GM15510 (cell line): ENCODE results near the gene MAPK13.

ENCODE experiments used
- POLR2A ChIP-seq: IDR thresholded peaks from 3 replicates; pipeline ENCODE4 v1.6.1; 2011; ENCODE audit warnings: borderline replicate concordance; ENCODE audit not compliant: insufficient read length; ENCODE audit errors: extremely low read depth

MAPK13 gene

GRCh38 chr6:36147294-36147693 lies 17.0 kb downstream of the MAPK13 start:
- no peak for TF ChIP-seq POLR2A

GRCh38 chr6:36149476-36149875 lies 19.2 kb downstream of the MAPK13 start:
- no peak for TF ChIP-seq POLR2A

GRCh38 chr6:36150283-36150682 lies 20.0 kb downstream of the MAPK13 start:
- TF ChIP-seq POLR2A, result no peak

GRCh38 chr6:36154286-36154685 lies 24.0 kb downstream of the MAPK13 start:
- TF ChIP-seq POLR2A, result no peak

GRCh38 chr6:36155662-36156061 lies 25.3 kb downstream of the MAPK13 start:
- no peak for TF ChIP-seq POLR2A

- no peak for TF ChIP-seq POLR2A
Observed at GRCh38 chr6:36160147-36160760, 29.9 kb downstream of the MAPK13 start.

GRCh38 chr6:36169023-36170007 lies 39.0 kb downstream of the MAPK13 start:
- TF ChIP-seq POLR2A, result no peak

- TF ChIP-seq POLR2A, result no peak
Observed at GRCh38 chr6:36170704-36171103, 40.4 kb downstream of the MAPK13 start.

- no peak for TF ChIP-seq POLR2A
Observed at GRCh38 chr6:36171573-36171972, 41.3 kb downstream of the MAPK13 start.

- no peak for TF ChIP-seq POLR2A
Observed at GRCh38 chr6:36177166-36177565, 46.9 kb downstream of the MAPK13 start.

GRCh38 chr6:36178544-36178943 lies 48.2 kb downstream of the MAPK13 start:
- TF ChIP-seq POLR2A, result no peak

GRCh38 chr6:36180126-36180525 lies 49.8 kb downstream of the MAPK13 start:
- TF ChIP-seq POLR2A, result no peak

GRCh38 chr6:36184311-36184710 lies 54.0 kb downstream of the MAPK13 start:
- no peak for TF ChIP-seq POLR2A

- no peak for TF ChIP-seq POLR2A
Observed at GRCh38 chr6:36186199-36186598, 55.9 kb downstream of the MAPK13 start.

GRCh38 chr6:36187446-36187845 lies 57.1 kb downstream of the MAPK13 start:
- no peak for TF ChIP-seq POLR2A
